GM21526 (cell line): ENCODE results near the gene PDE7B.
A peak's percentile ranks its signal among the peaks of the same experiment; 100 is the strongest.

Experiments used
- ATAC-seq: cut with Tn5 transposase; IDR thresholded peaks from one replicate; pipeline ENCODE4 v1.9.1; 2021; ENCODE audit warnings: moderate library complexity; ENCODE audit not compliant: unreplicated experiment, low FRiP score

PDE7B gene

GRCh38 chr6:135851442-135852271 is at the start of gene PDE7B:
TSS of gene PDE7B (plus strand) at chr6:135851701.
- ATAC-seq = peak; percentile 74

- no peak for ATAC-seq
Observed at GRCh38 chr6:135801755-135802465, 49.6 kb upstream of the PDE7B start.

- no peak for ATAC-seq
Observed at GRCh38 chr6:135810486-135810885, 41.0 kb upstream of the PDE7B start.

- ATAC-seq = no peak
Observed at GRCh38 chr6:135811170-135811569, 40.3 kb upstream of the PDE7B start.

- ATAC-seq = no peak
Observed at GRCh38 chr6:135811644-135812526, 39.6 kb upstream of the PDE7B start.

GRCh38 chr6:135813401-135813800 is 38.1 kb upstream of the PDE7B start:
- no peak for ATAC-seq

GRCh38 chr6:135814043-135814442 is 37.5 kb upstream of the PDE7B start:
- no peak for ATAC-seq

GRCh38 chr6:135815216-135815615 is 36.3 kb upstream of the PDE7B start:
- no peak for ATAC-seq

- no peak for ATAC-seq
Observed at GRCh38 chr6:135817035-135817434, 34.5 kb upstream of the PDE7B start.

- no peak for ATAC-seq
Observed at GRCh38 chr6:135819665-135820064, 31.8 kb upstream of the PDE7B start.

GRCh38 chr6:135820340-135820739 is 31.2 kb upstream of the PDE7B start:
- ATAC-seq = no peak

GRCh38 chr6:135823851-135824250 is 27.6 kb upstream of the PDE7B start:
- ATAC-seq = no peak

GRCh38 chr6:135826236-135826804 is 25.2 kb upstream of the PDE7B start:
- no peak for ATAC-seq

- ATAC-seq = no peak
Observed at GRCh38 chr6:135828021-135828420, 23.5 kb upstream of the PDE7B start.

GRCh38 chr6:135830452-135830881 is 21.0 kb upstream of the PDE7B start:
- no peak for ATAC-seq

- ATAC-seq = no peak
Observed at GRCh38 chr6:135831016-135831415, 20.5 kb upstream of the PDE7B start.

GRCh38 chr6:135832166-135832565 is 19.3 kb upstream of the PDE7B start:
- no peak for ATAC-seq

GRCh38 chr6:135833771-135834170 is 17.7 kb upstream of the PDE7B start:
- no peak for ATAC-seq

- ATAC-seq = no peak
Observed at GRCh38 chr6:135837735-135838449, 13.6 kb upstream of the PDE7B start.

GRCh38 chr6:135839121-135839520 is 12.4 kb upstream of the PDE7B start:
- ATAC-seq = no peak
